Large intestine (tissue), 3 donors: ENCODE measurements around the gene SPATA32. TPM values are rescaled to one million over a fixed set of nuclear protein-coding genes. Genes with fewer than 3 reads are reported as not detected.

ENCODE experiments used
- DNase-seq, 2 donors: peaks; one replicate each; pipeline versions ENCODE4 v3.0.0 to v3.0.0-alpha.2; 2013
- H3K27ac ChIP-seq: one replicate; pipeline ENCODE4 v1.5.1; 2013; ENCODE audit warnings: low read length
- H3K27me3 ChIP-seq: 2 replicates; pipeline ENCODE4 v1.6.1; 2013; ENCODE audit warnings: low read length; ENCODE audit not compliant: control insufficient read depth, insufficient read depth
- H3K36me3 ChIP-seq: 2 replicates; pipeline ENCODE4 v1.6.1; 2013; ENCODE audit warnings: low read length; ENCODE audit not compliant: control insufficient read depth, insufficient read depth
- H3K4me1 ChIP-seq: one replicate; pipeline ENCODE4 v1.6.1; 2013; ENCODE audit warnings: low read length; ENCODE audit not compliant: control insufficient read depth, insufficient read depth
- H3K4me3 ChIP-seq: one replicate; pipeline ENCODE4 v1.5.1; 2013; ENCODE audit warnings: low read length
- H3K9me3 ChIP-seq: one replicate; pipeline ENCODE4 v1.6.1; 2013; ENCODE audit warnings: mild to moderate bottlenecking, low read depth, low read length, moderate library complexity; ENCODE audit not compliant: control insufficient read depth
- WGBS: methylation state at CpG from one replicate; pipeline ENCODE4 v1.1.5; 2013; ENCODE audit warnings: low lambda C conversion rate; ENCODE audit not compliant: insufficient coverage; 5-methylcytosine and 5-hydroxymethylcytosine counted together
- polyA plus RNA-seq: library from polyadenylated mRNA; unstranded; fragments of 120-200 nt; gene quantifications from one replicate; pipeline ENCODE4 v1.2.1, GENCODE V29; 2013

Gene SPATA32
- polyA plus RNA-seq, 1 donor: 0.24 TPM

DNA sequence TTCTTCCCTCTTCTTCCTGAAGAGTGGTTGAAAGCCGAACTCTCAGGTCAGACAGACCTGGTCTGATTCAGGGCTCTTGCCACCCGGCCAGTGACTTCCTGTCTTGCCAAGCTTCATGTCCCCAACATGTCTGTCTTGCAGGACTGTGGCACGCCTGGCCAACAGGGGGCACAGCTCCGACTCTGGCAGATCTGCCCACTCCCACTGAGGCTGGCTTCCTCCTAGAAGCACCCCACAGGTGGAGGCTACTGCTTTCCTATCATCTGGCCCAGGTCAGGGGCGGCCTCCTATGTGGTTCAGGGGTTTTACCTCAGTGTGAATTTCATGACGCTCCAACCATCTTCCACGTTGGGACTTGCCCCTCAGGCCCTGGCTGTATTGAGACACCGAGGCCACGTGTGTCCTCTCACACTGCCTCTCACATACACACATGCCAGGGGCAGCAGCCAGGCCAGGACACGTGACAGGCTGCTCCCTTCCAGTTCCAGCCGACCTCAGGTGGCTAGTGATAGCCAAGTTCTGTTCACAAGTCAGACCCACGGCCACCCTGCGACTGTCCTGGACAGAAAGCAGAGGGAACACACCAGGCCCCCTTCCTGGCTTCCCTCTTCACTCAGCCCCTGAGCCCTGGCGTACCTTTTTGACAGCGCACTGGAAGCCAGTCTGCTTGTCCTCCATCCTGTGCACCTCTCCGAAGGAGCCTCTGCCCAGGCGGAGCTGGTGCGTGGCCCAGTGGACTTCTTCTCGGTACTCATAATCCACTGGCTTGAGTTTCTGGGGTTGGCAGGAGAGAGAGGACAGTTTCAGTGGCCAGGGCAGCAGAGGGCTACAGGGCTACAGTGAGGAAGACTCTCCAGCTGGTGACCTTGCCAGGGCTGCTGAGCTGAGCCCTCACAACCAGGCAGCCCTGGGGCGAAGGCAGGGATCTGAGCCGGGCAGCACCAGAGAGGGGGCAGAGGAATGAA lies 22.6 kb upstream of the SPATA32 start:
- no peak overlapping the region for H3K27ac ChIP-seq
- peaks cover 31% of the 10 kb centered on the region for H3K4me1 ChIP-seq
- WGBS: no CpG with 5 or more reads among the region's 21 CpGs
- peaks cover 56% of the 10 kb centered on the region for H3K36me3 ChIP-seq
- H3K9me3 ChIP-seq: no peaks in the 10 kb centered on the region
- no peaks in the 10 kb centered on the region for H3K27me3 ChIP-seq
- no peak for DNase-seq
- H3K4me3 ChIP-seq: no peak overlapping the region

DNA sequence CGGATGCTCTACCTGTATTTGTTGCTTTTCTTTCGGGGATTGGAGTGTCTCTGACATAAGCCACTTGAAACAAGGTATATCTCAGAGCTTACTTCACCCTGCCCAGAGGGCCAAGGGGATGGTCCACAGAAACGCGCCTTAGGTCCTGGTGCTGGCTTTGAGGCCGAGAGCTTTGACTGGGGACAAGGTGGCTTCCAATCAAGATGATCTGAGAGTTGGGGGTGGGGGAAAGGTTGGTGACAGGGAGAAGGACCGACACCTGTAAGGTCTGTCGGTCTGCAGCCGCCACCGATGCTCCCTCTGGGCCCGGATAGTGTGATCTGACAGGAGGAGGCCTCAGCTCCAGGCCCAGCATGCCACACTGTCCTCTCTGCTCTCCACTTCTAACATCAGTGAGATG lies 21.8 kb upstream of the SPATA32 start:
- no peaks in the 10 kb centered on the region for H3K9me3 ChIP-seq
- peaks cover 50% of the 10 kb centered on the region for H3K36me3 ChIP-seq
- H3K27ac ChIP-seq: no peak overlapping the region
- DNase-seq: no peak
- peaks cover 24% of the 10 kb centered on the region for H3K4me1 ChIP-seq
- no CpG with 5 or more reads among the region's 10 CpGs for WGBS
- no peaks in the 10 kb centered on the region for H3K27me3 ChIP-seq
- no peak overlapping the region for H3K4me3 ChIP-seq

DNA sequence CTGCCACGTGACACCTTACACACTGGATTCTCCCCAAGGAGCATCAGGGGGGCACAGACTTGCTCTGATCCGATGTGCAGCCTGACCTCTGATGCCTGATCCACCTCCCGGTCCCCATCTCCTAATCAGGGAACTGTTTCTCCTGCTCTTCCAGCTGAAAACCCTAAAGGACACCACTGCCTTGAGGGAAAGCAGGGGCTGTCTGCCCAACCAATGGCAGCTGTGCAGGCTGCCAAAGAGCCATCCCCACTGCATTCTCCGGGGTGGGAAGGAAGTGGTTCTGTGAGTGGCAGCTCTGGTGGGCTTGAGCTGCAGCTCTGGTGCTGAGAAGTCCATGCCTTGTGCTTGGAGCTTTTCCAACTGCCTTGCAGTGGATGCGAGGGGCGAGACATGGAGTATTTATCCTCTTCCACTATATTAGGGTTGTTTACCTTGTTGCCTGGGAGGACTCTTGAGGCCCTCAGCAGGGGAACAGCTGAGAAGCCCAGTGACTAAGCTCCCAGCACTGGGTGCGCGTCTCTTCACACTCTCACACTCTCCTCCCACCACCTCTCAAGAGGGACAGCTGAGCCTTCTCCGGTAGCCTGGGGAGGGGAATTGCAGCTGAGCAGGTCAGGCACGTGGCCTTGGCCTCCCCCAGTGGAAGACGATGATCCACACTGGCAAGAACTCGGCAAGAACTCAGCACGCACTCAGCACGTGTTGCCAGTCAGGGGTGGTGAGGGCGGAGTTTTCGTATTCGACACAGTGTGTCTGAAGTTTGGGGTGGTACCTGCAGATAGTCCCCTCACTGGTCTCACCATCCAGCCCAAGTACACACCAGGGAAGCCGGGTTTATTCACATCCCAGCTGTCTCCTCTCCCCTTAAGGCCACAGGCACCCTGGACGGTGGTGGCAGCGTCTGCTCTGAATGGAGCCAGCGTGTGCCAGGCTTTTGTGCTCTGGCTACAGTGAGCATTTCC lies 21.1 kb upstream of the SPATA32 start:
- Histone ChIP-seq H3K27ac (peak overlapping the region; percentile 27), H3K4me1 (peaks cover 19% of the 10 kb centered on the region), H3K4me3 (no peak overlapping the region), H3K36me3 (peaks cover 47% of the 10 kb centered on the region), H3K27me3 (no peaks in the 10 kb centered on the region), H3K9me3 (no peaks in the 10 kb centered on the region)
- peak; percentile 38 to 54 for DNase-seq
- WGBS: no CpG with 5 or more reads among the region's 21 CpGs

DNA sequence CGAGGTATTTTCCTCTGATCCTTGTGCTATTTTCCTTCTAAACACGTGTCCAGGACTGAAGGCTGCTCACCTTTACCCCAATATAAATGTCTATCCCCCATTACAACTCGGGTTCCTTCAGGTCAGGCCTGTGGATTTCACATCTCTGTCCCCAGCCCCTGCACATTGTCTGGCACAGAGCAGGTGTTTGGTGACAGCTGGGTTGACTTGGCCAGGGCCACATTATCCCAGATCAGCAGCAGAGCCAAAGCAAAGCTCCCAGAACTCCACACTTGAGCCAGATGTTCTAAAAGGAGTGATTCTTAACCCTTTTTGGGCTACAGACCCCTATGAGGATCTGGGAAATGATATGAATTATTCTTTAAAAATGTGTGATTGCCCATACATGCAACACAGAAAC lies 18.0 kb upstream of the SPATA32 start:
- Histone ChIP-seq H3K27ac (no peak overlapping the region), H3K9me3 (no peaks in the 10 kb centered on the region), H3K4me1 (peaks cover 16% of the 10 kb centered on the region), H3K36me3 (peaks cover 31% of the 10 kb centered on the region), H3K27me3 (no peaks in the 10 kb centered on the region), H3K4me3 (no peak overlapping the region)
- no peak for DNase-seq
- WGBS: 94% methylated on average over 2 of the region's 3 CpGs

DNA sequence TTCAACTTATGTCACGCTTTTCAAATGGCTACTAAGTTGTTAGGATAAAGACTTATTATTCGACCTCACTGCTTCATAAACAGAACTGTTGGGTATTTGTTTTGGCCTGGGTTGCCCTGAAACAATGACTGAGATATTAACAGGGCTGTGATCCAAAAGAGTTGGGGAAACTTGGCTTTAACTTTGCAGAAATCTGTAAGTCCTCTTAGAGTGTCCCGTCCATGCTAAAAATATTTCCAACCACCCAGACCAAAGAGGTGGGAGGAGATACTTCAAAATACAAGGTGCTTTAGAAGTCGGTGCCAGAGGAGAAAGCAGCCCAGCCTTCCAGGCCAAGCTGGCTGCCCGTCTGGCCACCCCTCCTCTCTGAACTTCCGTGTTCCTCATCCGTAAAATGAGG lies 16.1 kb upstream of the SPATA32 start:
- Histone ChIP-seq H3K4me3 (no peak overlapping the region), H3K4me1 (peaks cover 11% of the 10 kb centered on the region), H3K27ac (no peak overlapping the region), H3K9me3 (no peaks in the 10 kb centered on the region), H3K36me3 (peaks cover 28% of the 10 kb centered on the region), H3K27me3 (no peaks in the 10 kb centered on the region)
- DNase-seq: no peak
- WGBS: no CpG with 5 or more reads among the region's 7 CpGs

DNA sequence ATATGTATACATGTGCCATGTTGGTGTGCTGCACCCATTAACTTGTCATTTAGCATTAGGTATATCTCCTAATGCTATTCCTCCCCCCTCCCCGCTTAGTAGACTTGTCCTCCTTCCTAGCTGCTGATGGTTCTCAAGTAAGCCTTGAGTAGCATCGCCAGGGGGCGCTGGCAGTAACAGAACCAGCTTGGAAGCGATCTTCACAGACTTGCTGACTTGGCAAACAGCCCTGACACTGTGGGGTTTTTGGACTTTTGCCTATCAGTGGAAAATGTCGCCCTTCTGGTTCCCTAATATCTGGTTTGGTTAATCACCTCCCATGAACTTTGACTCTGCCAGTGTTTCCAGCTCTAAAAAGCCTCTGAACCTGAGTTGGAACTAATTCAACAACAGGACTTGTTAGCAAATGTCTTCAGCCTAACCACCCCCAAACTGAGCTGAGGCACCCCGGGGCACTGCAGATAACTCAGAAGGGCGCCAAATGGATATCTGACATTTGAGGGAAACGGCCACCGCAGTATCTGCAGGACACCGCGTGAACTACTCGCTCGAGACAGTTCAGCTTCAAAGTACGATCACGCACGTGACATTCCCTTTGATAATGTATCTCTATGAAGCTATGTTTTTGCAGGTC lies 15.4 kb upstream of the SPATA32 start:
- H3K27me3 ChIP-seq: no peaks in the 10 kb centered on the region
- peak overlapping the region; percentile 54 for H3K27ac ChIP-seq
- H3K36me3 ChIP-seq: peaks cover 24% of the 10 kb centered on the region
- peaks cover 11% of the 10 kb centered on the region for H3K4me1 ChIP-seq
- DNase-seq: peak; percentile 92 to 94
- no peak overlapping the region for H3K4me3 ChIP-seq
- H3K9me3 ChIP-seq: no peaks in the 10 kb centered on the region
- WGBS: no CpG with 5 or more reads among the region's 16 CpGs

DNA sequence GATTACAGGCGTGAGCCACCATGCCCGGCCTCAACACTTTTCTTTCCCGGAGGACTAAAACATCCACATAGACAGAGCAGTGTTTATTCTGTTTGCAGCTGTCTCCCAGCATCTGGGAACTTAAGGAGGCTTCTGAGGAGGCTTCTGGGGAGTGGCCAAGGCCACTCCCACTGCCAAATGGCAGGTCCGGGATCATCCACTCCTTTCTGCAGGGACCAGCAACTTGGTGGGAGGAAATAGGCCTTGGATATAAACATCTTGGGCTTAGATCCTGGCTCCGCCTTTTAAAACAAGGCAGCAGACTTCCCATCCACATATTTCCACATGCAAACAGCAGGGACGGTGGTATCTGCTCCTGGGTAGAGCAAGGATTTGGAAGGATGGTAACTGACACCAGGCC lies 14.1 kb upstream of the SPATA32 start:
- no peak for DNase-seq
- no peaks in the 10 kb centered on the region for H3K9me3 ChIP-seq
- WGBS: no CpG with 5 or more reads among the region's 6 CpGs
- H3K4me3 ChIP-seq: no peak overlapping the region
- H3K36me3 ChIP-seq: peaks cover 21% of the 10 kb centered on the region
- H3K27ac ChIP-seq: no peak overlapping the region
- peaks cover 11% of the 10 kb centered on the region for H3K4me1 ChIP-seq
- H3K27me3 ChIP-seq: no peaks in the 10 kb centered on the region

DNA sequence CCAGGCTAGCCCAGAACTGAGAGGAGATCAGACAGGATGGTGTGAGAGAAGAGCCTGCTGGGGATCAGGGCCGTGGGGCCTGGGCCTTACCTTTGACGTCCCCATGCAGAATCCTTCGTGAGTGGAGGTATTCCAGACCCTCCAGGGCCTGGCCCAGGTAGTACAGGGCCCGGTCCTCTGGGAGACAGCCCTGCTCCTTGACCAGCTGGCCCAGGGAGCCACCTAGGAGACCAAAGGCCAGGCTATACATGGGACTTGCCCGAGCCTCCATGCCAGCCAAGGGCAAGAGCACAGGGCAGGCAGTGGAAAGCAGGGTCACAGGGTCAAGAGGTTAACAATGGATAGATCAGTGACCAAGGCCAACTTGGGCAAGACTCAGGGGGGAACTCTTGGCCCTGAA lies 12.1 kb upstream of the SPATA32 start:
- WGBS: no CpG with 5 or more reads among the region's 5 CpGs
- H3K9me3 ChIP-seq: no peaks in the 10 kb centered on the region
- H3K27me3 ChIP-seq: no peaks in the 10 kb centered on the region
- H3K4me3 ChIP-seq: no peak overlapping the region
- H3K4me1 ChIP-seq: peaks cover 11% of the 10 kb centered on the region
- H3K36me3 ChIP-seq: peaks cover 38% of the 10 kb centered on the region
- no peak overlapping the region for H3K27ac ChIP-seq
- DNase-seq: no peak

DNA sequence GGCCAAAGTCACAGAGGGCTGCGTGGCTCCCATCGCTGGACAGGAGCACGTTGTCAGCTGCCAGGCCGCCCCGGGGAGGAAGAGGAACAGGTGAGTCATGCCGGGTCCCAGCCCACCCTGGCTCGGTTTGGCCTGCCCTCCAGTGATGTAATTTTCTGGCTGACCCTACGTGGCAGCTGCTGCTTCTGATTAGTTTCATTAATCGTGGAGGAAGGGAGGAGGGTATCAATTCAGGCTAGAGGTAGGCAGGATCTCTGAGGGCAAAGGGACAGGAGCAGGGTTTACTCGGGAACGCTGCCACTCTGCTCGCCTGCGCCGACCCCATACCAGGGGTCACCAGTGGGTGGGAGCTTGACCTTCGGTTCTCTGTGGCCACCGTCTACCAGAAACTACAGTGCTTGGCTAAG lies 11.7 kb upstream of the SPATA32 start:
- Histone ChIP-seq H3K36me3 (peaks cover 42% of the 10 kb centered on the region), H3K27me3 (no peaks in the 10 kb centered on the region), H3K4me1 (peaks cover 11% of the 10 kb centered on the region), H3K4me3 (no peak overlapping the region), H3K9me3 (no peaks in the 10 kb centered on the region), H3K27ac (no peak overlapping the region)
- no CpG with 5 or more reads among the region's 16 CpGs for WGBS
- DNase-seq: no peak

DNA sequence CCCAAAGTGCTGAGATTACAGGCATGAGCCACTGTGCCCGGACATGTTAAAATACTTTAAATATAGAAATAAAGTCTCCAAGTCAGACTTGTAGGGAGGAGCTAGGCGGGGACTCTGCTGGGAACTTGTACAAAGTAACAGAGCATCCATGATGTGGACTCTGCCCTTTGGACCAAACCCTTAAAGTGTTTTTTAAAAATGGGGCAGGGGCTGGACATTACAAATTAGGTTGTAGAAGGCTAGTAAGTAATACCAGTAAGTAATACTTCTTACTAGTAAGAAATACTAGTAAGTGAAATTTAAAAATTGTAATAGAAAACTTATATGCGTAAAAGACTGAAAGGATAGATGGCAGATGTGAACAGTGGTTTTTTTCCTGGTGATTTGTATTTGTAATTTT lies 9.7 kb upstream of the SPATA32 start:
- Histone ChIP-seq H3K27ac (no peak overlapping the region), H3K4me1 (peaks cover under 1% of the 10 kb centered on the region), H3K27me3 (no peaks in the 10 kb centered on the region), H3K4me3 (no peak overlapping the region), H3K36me3 (peaks cover 57% of the 10 kb centered on the region), H3K9me3 (no peaks in the 10 kb centered on the region)
- WGBS: 100% methylated on average over 1 of the region's 3 CpGs
- no peak for DNase-seq
